ENCODE measurements around the gene PPP3R1. TPM values are rescaled to one million over a fixed set of nuclear protein-coding genes. Genes with fewer than 3 reads are reported as not detected.

Gene PPP3R1
- polyA plus RNA-seq, 2 of the 4 experiments (the other 2 are of a cell fraction) = 27.3 to 55.1 TPM

- FAIRE-seq = no peak
- no peak overlapping the region for H3K4me3 ChIP-seq
- peak overlapping the region; percentile 23 for H3K4me2 ChIP-seq
- ChIA-PET CTCF (interaction anchor here (0.6 to 6.5 kb wide), 10 partner anchors 8 to 98 kb away, joined by 3 to 35 read pairs (median 8); partner anchors contain the start of gene PNO1), POLR2A (no interaction called here)
- DNase-seq (ENCODE audit: low read depth in 1 of 2, low spot score in 1 of 2) = no peak
- ATAC-seq = no peak
- TF ChIP-seq HEYL (CRISPR knock-in tag; IDR thresholded peaks at IDR 0.05) (no peak), TP53 (CRISPR knock-in tag; IDR thresholded peaks at IDR 0.05) (no peak), ESRRA (IDR thresholded peaks at IDR 0.05; ENCODE audit: borderline replicate concordance, low read length) (no peak), MAZ (IDR thresholded peaks at IDR 0.05; ENCODE audit: borderline replicate concordance, low read depth, low read length) (no peak), KDM1A (IDR thresholded peaks at IDR 0.05; ENCODE audit: low read depth) (no peak), NR3C1 (IDR thresholded peaks at IDR 0.05) (no peak), EHMT2 (IDR thresholded peaks at IDR 0.05; ENCODE audit: low read depth) (no peak), CTCF (IDR thresholded peaks at IDR 0.05) (no peak), BHLHE40 (IDR thresholded peaks at IDR 0.05; ENCODE audit: low read depth, low read length) (no peak), PHF8 (IDR thresholded peaks at IDR 0.05; ENCODE audit: borderline replicate concordance, low read depth) (no peak), RFX5 (IDR thresholded peaks at IDR 0.05) (no peak), KDM5A (IDR thresholded peaks at IDR 0.05) (no peak)
- peaks cover 59% of the 10 kb centered on the region for H3K4me1 ChIP-seq
- H3K9me3 ChIP-seq = no peaks in the 10 kb centered on the region
- no peak overlapping the region for H3K27ac ChIP-seq
Observed at GRCh38 chr2:68195096-68195495, 57.2 kb downstream of the PPP3R1 start.

GRCh38 chr2:68193787-68194372 lies 58.5 kb downstream of the PPP3R1 start:
- DNase-seq (ENCODE audit: low read depth in 1 of 2, low spot score in 1 of 2) (peak; percentile 25 to 28), ATAC-seq (peak in 1 of 2 experiments; percentile 46; a peak in 3 of 6 replicates), FAIRE-seq (peak; percentile 13)
- peak overlapping the region; percentile 72 for H3K4me2 ChIP-seq
- ChIA-PET CTCF (interaction anchor here (1.1 to 6.5 kb wide), 3 partner anchors 9 to 57 kb away, joined by 3 to 35 read pairs (median 5); no protein-coding TSS in a partner anchor), POLR2A (no interaction called here)
- H3K4me3 ChIP-seq = no peak overlapping the region
- 37% methylated on average over 4 of the region's 4 CpGs for WGBS (ENCODE audit: missing lambda C conversion rate)
- H3K27ac ChIP-seq = peak overlapping the region; percentile 2 to 62; a peak in 4 of 6 replicates
- TF ChIP-seq FOSL2 (IDR thresholded peaks at IDR 0.05) = peak; percentile 60
- peak; percentile 77 for TF ChIP-seq FOSL2 (CRISPR knock-in tag; IDR thresholded peaks at IDR 0.05)
- TF ChIP-seq JUNB (IDR thresholded peaks at IDR 0.05) = peak; percentile 53; the same call in 1 of the 2 replicates
- TF ChIP-seq CBX2 (IDR thresholded peaks at IDR 0.05; ENCODE audit: borderline replicate concordance, low read depth) = no peak
- TF ChIP-seq POLR2A (IDR thresholded peaks at IDR 0.05; ENCODE audit: low read length) = no peak
- no peaks in the 10 kb centered on the region for H3K9me3 ChIP-seq
- peaks cover 65% of the 10 kb centered on the region for H3K4me1 ChIP-seq

GRCh38 chr2:68193144-68193543 lies 59.2 kb downstream of the PPP3R1 start:
- WGBS (ENCODE audit: missing lambda C conversion rate) = 7% methylated on average over 3 of the region's 3 CpGs
- FAIRE-seq (peak; percentile 51), DNase-seq (ENCODE audit: low read depth in 1 of 2, low spot score in 1 of 2) (no peak), ATAC-seq (peak in 1 of 2 experiments; percentile 51; a peak in 3 of 6 replicates)
- Histone ChIP-seq H3K27ac (peak overlapping the region; percentile 2 to 62; a peak in 5 of 6 replicates), H3K4me3 (no peak overlapping the region), H3K4me2 (peak overlapping the region; percentile 72), H3K4me1 (peaks cover 67% of the 10 kb centered on the region), H3K9me3 (no peaks in the 10 kb centered on the region)
- TF ChIP-seq SREBF2 (IDR thresholded peaks at IDR 0.05) (no peak), RNF2 (IDR thresholded peaks at IDR 0.05; ENCODE audit: borderline replicate concordance, low read depth) (no peak), CEBPB (IDR thresholded peaks at IDR 0.05) (no peak), HOXB13 (CRISPR knock-in tag; IDR thresholded peaks at IDR 0.05; ENCODE audit: low read depth) (no peak), GATA3 (IDR thresholded peaks at IDR 0.05; ENCODE audit: borderline replicate concordance) (no peak), CBX8 (IDR thresholded peaks at IDR 0.05) (no peak), ESRRA (IDR thresholded peaks at IDR 0.05; ENCODE audit: borderline replicate concordance, low read length) (no peak), KDM1A (IDR thresholded peaks at IDR 0.05; ENCODE audit: low read depth) (no peak), CBX2 (IDR thresholded peaks at IDR 0.05; ENCODE audit: borderline replicate concordance, low read depth) (no peak), E2F6 (IDR thresholded peaks at IDR 0.05; ENCODE audit: borderline replicate concordance, low read depth) (no peak), SMC3 (IDR thresholded peaks at IDR 0.05) (no peak), HEYL (CRISPR knock-in tag; IDR thresholded peaks at IDR 0.05) (no peak), CHD4 (IDR thresholded peaks at IDR 0.05; ENCODE audit: borderline replicate concordance) (no peak), NFE2L2 (conservative IDR thresholded peaks at IDR 0.05; ENCODE audit: low read length) (no peak), NR3C1 (IDR thresholded peaks at IDR 0.05) (no peak), KDM5A (IDR thresholded peaks at IDR 0.05) (no peak), BHLHE40 (IDR thresholded peaks at IDR 0.05; ENCODE audit: low read depth, low read length) (no peak)
- ChIA-PET CTCF (interaction anchor here (1.2 to 6.5 kb wide), 4 partner anchors 8 to 58 kb away, joined by 4 to 35 read pairs (median 6); partner anchors contain the start of gene PNO1), POLR2A (no interaction called here)
